ENCODE data around the gene PTGDS.

The PTGDS gene

GRCh38 chr9:136985027-136985602 is 7.8 kb downstream of the PTGDS start:
- CTCF ChIA-PET = no interaction called here
- TF ChIP-seq HDGF (IDR thresholded peaks at IDR 0.05; ENCODE audit: borderline replicate concordance) (no peak), CTBP1 (IDR thresholded peaks at IDR 0.05; ENCODE audit: borderline replicate concordance) (no peak), PKNOX1 (IDR thresholded peaks at IDR 0.05) (no peak), FOXA1 (IDR thresholded peaks at IDR 0.05) (no peak), FOXM1 (IDR thresholded peaks at IDR 0.05; ENCODE audit: borderline replicate concordance) (no peak), ARNT (IDR thresholded peaks at IDR 0.05) (no peak), SP1 (IDR thresholded peaks at IDR 0.05) (no peak), L3MBTL2 (conservative IDR thresholded peaks at IDR 0.05) (no peak)
- POLR2A ChIA-PET = no interaction called here
- DNase-seq (ENCODE audit: extremely low spot score) = no peak

- TF ChIP-seq ZNF384 (IDR thresholded peaks at IDR 0.05) (no peak), HDGF (IDR thresholded peaks at IDR 0.05; ENCODE audit: borderline replicate concordance) (no peak), NFRKB (IDR thresholded peaks at IDR 0.05) (no peak), SP1 (IDR thresholded peaks at IDR 0.05) (no peak), L3MBTL2 (conservative IDR thresholded peaks at IDR 0.05) (no peak), ARNT (IDR thresholded peaks at IDR 0.05) (no peak), BHLHE40 (IDR thresholded peaks at IDR 0.05; ENCODE audit: borderline replicate concordance) (no peak)
- no peak for DNase-seq (ENCODE audit: extremely low spot score)
- CTCF ChIA-PET = no interaction called here
- POLR2A ChIA-PET = no interaction called here
Observed at GRCh38 chr9:136985853-136986252, 8.5 kb downstream of the PTGDS start.

GRCh38 chr9:136988872-136989271 is 11.6 kb downstream of the PTGDS start:
- no peak for DNase-seq (ENCODE audit: extremely low spot score)
- ChIA-PET POLR2A (no interaction called here), CTCF (interaction anchor here (0.6 to 0.7 kb wide), 3 partner anchors 35 to 146 kb away, joined by 3 to 7 read pairs (median 4); no protein-coding TSS in a partner anchor)
- TF ChIP-seq FOXK2 (IDR thresholded peaks at IDR 0.05) (no peak), SP1 (IDR thresholded peaks at IDR 0.05) (no peak), TARDBP (IDR thresholded peaks at IDR 0.05) (no peak), ARNT (IDR thresholded peaks at IDR 0.05) (no peak), NFRKB (IDR thresholded peaks at IDR 0.05) (no peak), BHLHE40 (IDR thresholded peaks at IDR 0.05; ENCODE audit: borderline replicate concordance) (no peak)

GRCh38 chr9:136990242-136990911 is 13.1 kb downstream of the PTGDS start:
- POLR2A ChIA-PET = interaction anchor here (1.5 kb wide), 1 partner anchor 96 kb away, joined by 5 read pairs; the partner anchor contains the start of gene MAN1B1
- DNase-seq (ENCODE audit: extremely low spot score) = no peak
- CTCF ChIA-PET = no interaction called here

GRCh38 chr9:136991993-136992818 is 14.9 kb downstream of the PTGDS start, which contains the start of gene PAXX:
Gene PAXX, plus strand, starts transcription at chr9:136992422. Its CDS starts 22 bp downstream, at chr9:136992444.
- peak; percentile 100 for DNase-seq (ENCODE audit: extremely low spot score)
- CTCF ChIA-PET = interaction anchor here (2.8 kb wide), 1 partner anchor 37 kb away, joined by 14 read pairs; the partner anchor contains the start of gene ABCA2
- no peak for TF ChIP-seq FOXM1 (IDR thresholded peaks at IDR 0.05; ENCODE audit: borderline replicate concordance)
- TF ChIP-seq CTBP1 (IDR thresholded peaks at IDR 0.05; ENCODE audit: borderline replicate concordance) = no peak
- no peak for TF ChIP-seq SP1 (IDR thresholded peaks at IDR 0.05)
- TF ChIP-seq TARDBP (IDR thresholded peaks at IDR 0.05) = no peak
- peak; percentile 92 for TF ChIP-seq L3MBTL2 (conservative IDR thresholded peaks at IDR 0.05)
- peak; percentile 48; the same call in 1 of the 2 replicates for TF ChIP-seq LEF1 (IDR thresholded peaks at IDR 0.05; ENCODE audit: borderline replicate concordance)
- TF ChIP-seq FOXA1 (IDR thresholded peaks at IDR 0.05) = no peak
- TF ChIP-seq HDGF (IDR thresholded peaks at IDR 0.05; ENCODE audit: borderline replicate concordance) = no peak
- no peak for TF ChIP-seq FOXK2 (IDR thresholded peaks at IDR 0.05)
- POLR2A ChIA-PET = interaction anchor here (0.6 to 2.0 kb wide), 24 partner anchors 9 to 95 kb away, joined by 3 to 23 read pairs (median 4); partner anchors contain the start of genes FBXW5, LCNL1, MAN1B1 and PTGDS

More at GRCh38 chr9:136990242-136990911, 13.1 kb downstream of the PTGDS start:
- TF ChIP-seq ZNF384 (IDR thresholded peaks at IDR 0.05) (no peak), LEF1 (IDR thresholded peaks at IDR 0.05; ENCODE audit: borderline replicate concordance) (no peak), PKNOX1 (IDR thresholded peaks at IDR 0.05) (no peak), BHLHE40 (IDR thresholded peaks at IDR 0.05; ENCODE audit: borderline replicate concordance) (no peak), ELF4 (IDR thresholded peaks at IDR 0.05) (no peak), SUZ12 (IDR thresholded peaks at IDR 0.05) (no peak), FOXM1 (IDR thresholded peaks at IDR 0.05; ENCODE audit: borderline replicate concordance) (no peak), ARNT (IDR thresholded peaks at IDR 0.05) (no peak), NFRKB (IDR thresholded peaks at IDR 0.05) (no peak), SP1 (IDR thresholded peaks at IDR 0.05) (no peak)

GRCh38 chr9:136992819-136993369 is 15.6 kb downstream of the PTGDS start:
- TF ChIP-seq BHLHE40 (IDR thresholded peaks at IDR 0.05; ENCODE audit: borderline replicate concordance) (no peak), PKNOX1 (IDR thresholded peaks at IDR 0.05) (no peak), FOXA1 (IDR thresholded peaks at IDR 0.05) (no peak), TARDBP (IDR thresholded peaks at IDR 0.05) (no peak), ZNF384 (IDR thresholded peaks at IDR 0.05) (no peak), SUZ12 (IDR thresholded peaks at IDR 0.05) (no peak), L3MBTL2 (conservative IDR thresholded peaks at IDR 0.05) (no peak; the same call in 1 of the 2 replicates), ELF4 (IDR thresholded peaks at IDR 0.05) (no peak), FOXK2 (IDR thresholded peaks at IDR 0.05) (no peak), FOXM1 (IDR thresholded peaks at IDR 0.05; ENCODE audit: borderline replicate concordance) (no peak), LEF1 (IDR thresholded peaks at IDR 0.05; ENCODE audit: borderline replicate concordance) (no peak), HDGF (IDR thresholded peaks at IDR 0.05; ENCODE audit: borderline replicate concordance) (no peak), CTBP1 (IDR thresholded peaks at IDR 0.05; ENCODE audit: borderline replicate concordance) (no peak), SP1 (IDR thresholded peaks at IDR 0.05) (no peak), NFRKB (IDR thresholded peaks at IDR 0.05) (no peak), ARNT (IDR thresholded peaks at IDR 0.05) (no peak)
- ChIA-PET POLR2A (interaction anchor here (0.6 to 2.0 kb wide), 16 partner anchors 9 to 94 kb away, joined by 3 to 23 read pairs (median 4); partner anchors contain the start of genes LCNL1, MAN1B1 and PTGDS), CTCF (interaction anchor here (2.8 kb wide), 1 partner anchor 36 kb away, joined by 14 read pairs; the partner anchor contains the start of gene ABCA2)
- no peak for DNase-seq (ENCODE audit: extremely low spot score)
